ENCODE measurements around the gene RNF115.
A peak's percentile ranks its signal among the peaks of the same experiment; 100 is the strongest.
"Not testable (repeated sequence)": the region's sequence is repeated elsewhere in the genome, so short reads cannot be mapped to it uniquely, and the experiment has no call there.

The RNF115 gene

DNA sequence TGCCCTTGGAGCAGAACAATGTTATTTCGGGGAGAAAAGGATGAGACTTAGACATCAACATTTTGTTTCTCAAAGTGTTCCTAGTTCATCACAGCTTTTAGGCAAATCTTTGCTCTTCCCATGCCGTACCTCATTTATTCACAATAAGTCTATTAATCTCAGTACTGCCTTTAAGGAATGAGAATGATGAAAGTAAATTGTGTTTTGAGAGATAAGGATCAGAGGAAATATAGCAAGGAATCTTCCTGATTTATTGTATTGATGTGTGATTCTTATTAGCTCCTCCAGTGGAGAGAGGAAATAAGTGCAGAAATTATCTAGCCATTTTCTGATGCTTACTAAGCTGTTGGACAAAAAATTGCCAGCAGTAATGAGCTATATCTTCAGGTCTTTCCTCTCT, 2.1 kb upstream of the RNF115 start:
- peak; percentile 16 for DNase-seq

DNA sequence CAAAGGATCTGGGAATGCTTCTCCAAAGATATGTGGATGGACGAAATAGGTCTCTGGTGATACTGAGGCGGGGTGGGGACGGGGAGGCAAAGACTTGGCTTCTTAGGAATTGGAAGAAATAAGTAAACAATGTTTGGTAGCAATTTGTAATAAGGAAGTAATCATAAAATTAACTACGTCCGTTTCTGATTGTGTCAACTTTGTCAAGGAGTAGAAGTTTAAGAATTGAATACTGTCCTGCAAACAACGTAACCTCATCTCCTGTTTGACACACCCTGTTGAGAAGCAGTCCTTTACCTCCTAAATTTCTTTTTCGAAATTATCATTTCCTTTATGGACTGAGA, 576 bp upstream of the RNF115 start:
- no peak for DNase-seq

GRCh38 chr1:145822779-145823331, 1.0 kb downstream of the RNF115 start:
- DNase-seq, result not testable (repeated sequence)

DNA sequence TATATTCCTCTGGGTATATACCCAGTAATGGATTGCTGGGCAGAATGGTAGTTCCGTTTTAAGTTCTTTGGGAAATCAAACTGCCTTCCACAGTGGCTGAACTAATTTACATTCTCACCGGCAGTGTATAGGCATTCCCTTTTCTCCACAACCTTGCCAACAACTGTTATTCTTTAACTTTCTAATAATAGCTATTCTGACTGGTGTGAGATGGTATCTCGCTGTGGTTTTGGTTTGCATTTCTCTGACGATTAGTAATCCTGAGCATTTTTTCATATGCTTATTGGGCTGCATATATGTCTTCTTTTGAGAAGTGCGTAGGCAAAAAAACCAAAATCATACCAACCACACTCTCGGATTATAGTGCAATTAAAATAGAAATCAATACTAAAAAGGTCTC, 5.8 kb downstream of the RNF115 start:
- DNase-seq, result not testable (repeated sequence)

GRCh38 chr1:145812977-145813810, 10.7 kb downstream of the RNF115 start:
- not testable (repeated sequence) for DNase-seq

DNA sequence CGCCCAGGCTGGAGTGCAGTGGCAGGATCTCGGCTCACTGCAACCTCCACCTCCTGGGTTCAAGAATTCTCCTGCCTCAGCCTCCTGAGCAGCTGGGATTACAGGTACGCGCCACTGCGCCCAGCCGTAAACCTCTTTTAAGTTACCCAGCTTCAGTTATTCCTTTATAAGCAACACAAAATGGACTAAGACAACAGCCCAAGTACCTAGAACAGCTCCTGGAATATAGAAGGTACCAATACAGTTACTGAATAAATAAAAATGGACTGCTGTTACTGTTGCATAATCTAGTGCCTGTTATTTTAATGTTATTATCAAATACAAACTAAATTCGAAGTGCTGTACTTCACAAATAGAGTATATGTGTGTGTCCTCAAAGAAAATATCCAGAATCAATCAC, 17.1 kb downstream of the RNF115 start:
- no peak for DNase-seq

GRCh38 chr1:145806408-145806807, 17.5 kb downstream of the RNF115 start:
- DNase-seq, result no peak

DNA sequence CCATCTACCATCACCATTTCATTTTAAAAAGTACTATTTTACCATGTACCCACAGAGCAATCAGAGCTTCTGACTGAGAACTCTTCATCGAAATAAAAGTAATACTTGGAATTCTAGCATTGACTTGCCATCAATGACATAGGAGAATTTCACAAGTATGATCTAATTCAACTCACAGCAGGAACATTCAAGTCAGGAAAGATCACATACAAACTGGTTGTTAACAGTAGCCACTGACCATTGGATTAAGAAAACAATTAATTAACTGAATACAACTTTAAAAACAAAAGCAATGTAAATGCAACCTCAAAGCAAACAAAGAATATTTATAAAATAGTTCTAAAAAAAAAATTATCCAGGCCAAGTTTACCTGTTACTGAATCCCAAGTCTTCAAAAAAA, 18.8 kb downstream of the RNF115 start:
- DNase-seq, result no peak

- DNase-seq, result no peak
Measured at GRCh38 chr1:145804235-145805045, 19.5 kb downstream of the RNF115 start.

DNA sequence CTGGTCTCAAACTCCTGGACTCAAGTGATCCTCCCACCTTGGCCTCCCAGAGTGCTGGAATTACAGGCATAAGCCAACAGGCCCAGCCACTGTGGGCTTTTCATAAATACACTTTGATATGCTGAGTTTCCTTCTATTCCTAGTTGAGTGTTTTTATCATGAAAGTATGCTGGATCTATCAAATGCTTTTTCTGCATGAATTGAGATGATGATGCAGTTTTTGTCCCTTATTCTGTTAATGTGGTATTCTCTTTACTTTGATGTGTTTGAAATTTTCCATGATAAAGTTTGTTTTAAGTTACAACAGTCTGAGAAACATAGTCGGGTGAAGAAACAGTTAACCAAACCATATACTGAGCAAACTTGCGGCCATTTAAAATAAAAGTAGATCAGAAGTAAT, 24.1 kb downstream of the RNF115 start:
- no peak for DNase-seq

DNA sequence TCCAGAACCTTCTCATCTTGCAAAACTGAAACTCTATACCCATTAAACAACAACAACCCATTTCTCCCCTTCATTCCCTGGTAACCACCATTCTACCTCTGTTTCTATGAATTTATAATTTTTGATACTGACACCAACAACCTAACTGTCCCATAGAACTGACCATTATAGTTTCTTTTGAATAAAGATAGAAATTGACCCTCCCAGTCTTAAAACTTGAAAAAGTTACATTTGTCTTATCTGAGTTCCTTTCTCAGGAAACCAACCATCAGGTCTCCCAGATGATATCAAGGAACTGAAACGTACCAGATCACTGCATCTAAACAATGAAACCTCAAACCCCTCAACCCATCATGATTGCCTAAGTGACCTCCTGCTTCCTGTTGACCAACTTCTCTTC, 27.1 kb downstream of the RNF115 start:
- DNase-seq, result no peak

- DNase-seq, result no peak
Measured at GRCh38 chr1:145795257-145795881, 28.5 kb downstream of the RNF115 start.

DNA sequence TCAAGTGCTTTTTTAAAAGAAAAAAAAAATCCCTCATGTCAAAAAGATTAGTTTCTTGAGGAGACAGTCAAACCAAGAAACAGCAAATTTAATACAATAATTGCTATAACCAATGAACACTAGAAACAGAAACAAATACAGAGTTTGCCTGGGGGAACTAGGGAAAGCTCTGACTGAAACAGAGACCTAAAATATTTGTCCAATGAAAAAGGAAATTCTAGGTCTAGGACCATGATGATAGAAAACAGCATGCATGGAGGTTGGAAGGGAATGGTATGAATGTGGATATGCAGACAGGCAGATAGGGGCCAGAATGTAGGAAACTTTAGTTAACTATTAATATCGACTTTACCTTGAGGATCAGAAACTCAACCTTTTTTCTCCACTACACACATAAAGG, 31.4 kb downstream of the RNF115 start:
- DNase-seq, result no peak

- not testable (repeated sequence) for DNase-seq
Measured at GRCh38 chr1:145791860-145792259, 32.0 kb downstream of the RNF115 start.

DNA sequence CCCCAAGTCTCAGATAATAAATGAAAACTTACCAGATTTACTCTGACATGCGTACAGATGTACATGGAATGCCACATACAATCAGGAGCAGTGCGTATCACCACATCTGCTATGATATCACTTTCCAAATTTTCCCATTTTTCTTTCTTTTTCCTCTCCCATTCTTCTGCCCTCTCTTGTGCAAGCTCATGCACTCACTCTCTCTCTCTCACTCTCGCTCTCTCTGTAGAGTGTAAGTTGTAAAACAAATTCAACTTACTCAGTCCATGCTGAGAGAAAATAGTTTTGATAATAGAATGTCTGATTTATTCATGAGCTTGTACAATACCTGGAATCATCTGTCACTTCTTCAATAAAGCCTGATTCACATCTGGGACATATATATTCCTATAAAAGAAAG, 35.3 kb downstream of the RNF115 start:
- no peak for DNase-seq

DNA sequence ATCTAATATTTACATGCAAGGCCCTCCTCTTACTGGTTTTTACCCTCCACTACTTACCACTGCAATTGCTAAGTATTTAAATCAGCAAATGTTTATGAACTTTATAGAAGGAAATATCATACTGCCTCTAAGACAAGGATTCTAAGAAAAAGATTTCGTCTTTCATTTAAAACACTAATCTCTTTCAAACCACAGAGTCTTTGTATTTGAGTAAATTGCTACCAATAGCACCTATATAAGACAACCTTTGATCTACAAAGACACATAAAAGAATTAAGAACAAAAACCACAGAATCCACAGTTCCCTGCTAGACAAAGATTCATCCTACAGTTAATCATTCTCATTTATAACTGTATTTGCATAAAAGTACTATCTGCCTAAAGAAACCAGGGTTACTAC, 37.6 kb downstream of the RNF115 start:
- no peak for DNase-seq

GRCh38 chr1:145785547-145785946, 38.3 kb downstream of the RNF115 start:
- DNase-seq, result peak; percentile 53

GRCh38 chr1:145784409-145784808, 39.5 kb downstream of the RNF115 start:
- no peak for DNase-seq

- no peak for DNase-seq
Measured at GRCh38 chr1:145782272-145783099, 41.4 kb downstream of the RNF115 start.

GRCh38 chr1:145778146-145778540, 45.8 kb downstream of the RNF115 start:
- no peak for DNase-seq

GRCh38 chr1:145777357-145778145, 46.3 kb downstream of the RNF115 start:
- DNase-seq, result no peak

DNA sequence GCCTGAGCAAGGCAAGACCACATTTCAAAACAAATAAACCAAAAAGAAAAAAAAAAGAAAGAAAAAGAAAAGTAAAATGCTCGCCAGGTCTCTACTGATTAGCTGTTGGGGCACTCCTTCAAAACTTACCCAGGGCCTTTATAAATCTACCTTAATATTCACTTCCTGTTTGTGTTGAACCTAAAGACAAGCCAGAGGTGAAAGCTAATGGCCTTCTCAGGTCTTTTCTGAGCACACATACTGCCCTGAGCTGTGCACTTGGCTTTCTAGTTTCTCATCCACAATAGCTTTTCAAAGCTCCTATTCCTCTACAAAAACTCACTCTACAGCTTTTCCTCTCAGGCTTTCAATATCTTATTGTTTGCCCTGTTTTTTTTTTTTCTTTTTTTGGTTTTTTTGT, 50.5 kb downstream of the RNF115 start:
- no peak for DNase-seq
